Transverse colon (tissue), 4 donors: ENCODE results near the gene ZDHHC3.

Experiments
- CTCF ChIP-seq, 5 experiments: fragments of 200-600 bp in 3 of 5; fragments of 450-650 bp in 2 of 5; sonication (generic) in 3 of 5; IDR thresholded peaks; 1 replicate in 2 of 5; 2 replicates in 3 of 5; pipeline ENCODE4 v1.5.1; 2016 to 2017; ENCODE audit warnings: antibody characterized with exemption in 5 of 5, inconsistent platforms in 3 of 5, mild to moderate bottlenecking in 2 of 5, moderate library complexity in 1 of 5
- POLR2A ChIP-seq: fragments of 450-650 bp; IDR thresholded peaks from one replicate; pipeline ENCODE4 v1.6.1; 2016; ENCODE audit warnings: antibody characterized with exemption, mild to moderate bottlenecking, moderate library complexity
- POLR2AphosphoS5 ChIP-seq, 3 donors: sonication (generic); formaldehyde crosslinking; IDR thresholded peaks; one replicate each; pipeline ENCODE4 v1.6.1; 2016; ENCODE audit warnings: antibody characterized with exemption in 3 of 3

GRCh38 chr3:44991326-44991725, 15.4 kb upstream of the ZDHHC3 start:
- no peak for TF ChIP-seq CTCF (IDR thresholded peaks at IDR 0.05)
- no peak for TF ChIP-seq POLR2A
- TF ChIP-seq POLR2AphosphoS5 (IDR thresholded peaks at IDR 0.05): no peak
